Measurements from ENCODE around the gene AANAT.

AANAT gene

GRCh38 chr17:76467366-76467765, at the start of gene AANAT:
TSS of gene AANAT (plus strand) at chr17:76467603. CDS start at chr17:76468747, 1,144 bp downstream.
- DNase-seq (ENCODE audit: extremely low spot score), result no peak
- POLR2A ChIA-PET, result no interaction called here
- CTCF ChIA-PET, result interaction anchor here (0.6 to 22.9 kb wide), 13 partner anchors 8 to 90 kb away, joined by 3 to 496 read pairs (median 6); partner anchors contain the start of gene RHBDF2
- TF ChIP-seq, protein P1, sequence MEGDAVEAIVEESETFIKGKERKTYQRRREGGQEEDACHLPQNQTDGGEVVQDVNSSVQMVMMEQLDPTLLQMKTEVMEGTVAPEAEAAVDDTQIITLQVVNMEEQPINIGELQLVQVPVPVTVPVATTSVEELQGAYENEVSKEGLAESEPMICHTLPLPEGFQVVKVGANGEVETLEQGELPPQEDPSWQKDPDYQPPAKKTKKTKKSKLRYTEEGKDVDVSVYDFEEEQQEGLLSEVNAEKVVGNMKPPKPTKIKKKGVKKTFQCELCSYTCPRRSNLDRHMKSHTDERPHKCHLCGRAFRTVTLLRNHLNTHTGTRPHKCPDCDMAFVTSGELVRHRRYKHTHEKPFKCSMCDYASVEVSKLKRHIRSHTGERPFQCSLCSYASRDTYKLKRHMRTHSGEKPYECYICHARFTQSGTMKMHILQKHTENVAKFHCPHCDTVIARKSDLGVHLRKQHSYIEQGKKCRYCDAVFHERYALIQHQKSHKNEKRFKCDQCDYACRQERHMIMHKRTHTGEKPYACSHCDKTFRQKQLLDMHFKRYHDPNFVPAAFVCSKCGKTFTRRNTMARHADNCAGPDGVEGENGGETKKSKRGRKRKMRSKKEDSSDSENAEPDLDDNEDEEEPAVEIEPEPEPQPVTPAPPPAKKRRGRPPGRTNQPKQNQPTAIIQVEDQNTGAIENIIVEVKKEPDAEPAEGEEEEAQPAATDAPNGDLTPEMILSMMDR (IDR thresholded peaks at IDR 0.05; ENCODE audit: control extremely low read depth, extremely low read depth, low read depth, missing control alignments), result no peak

DNA sequence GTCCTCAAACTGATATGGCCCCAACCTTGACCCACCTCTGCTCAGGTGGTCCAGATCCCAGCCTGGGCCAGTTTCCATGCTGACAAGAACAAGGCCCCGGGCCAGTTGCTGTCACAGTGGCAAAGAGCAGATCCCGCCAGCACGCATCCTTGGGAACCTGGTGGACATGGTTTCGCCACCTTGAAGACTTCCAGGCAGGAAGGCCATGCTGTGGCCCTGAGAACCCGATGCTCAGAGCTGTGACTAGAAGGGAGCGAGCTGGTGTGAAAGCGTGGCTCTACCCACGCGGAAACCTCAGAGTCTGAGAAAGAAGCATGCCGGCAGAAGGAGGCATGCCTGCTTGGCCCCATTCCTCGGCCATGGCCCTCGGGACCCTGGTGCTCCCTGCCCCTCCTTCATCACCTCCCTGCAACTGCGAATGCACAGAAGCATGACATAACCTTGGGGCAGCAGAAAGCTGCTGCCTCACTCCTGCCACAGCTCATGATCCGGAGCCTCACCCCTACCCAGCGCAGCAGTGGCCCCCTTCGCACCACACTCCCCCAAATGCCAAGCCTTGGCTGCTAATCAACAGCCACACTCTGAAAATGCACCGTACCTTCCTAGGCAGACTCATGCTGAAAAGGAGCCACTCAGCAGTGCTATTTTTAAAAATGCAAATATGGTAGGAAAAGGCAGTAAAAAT, 47.7 kb upstream of the AANAT start:
- TF ChIP-seq, protein P1 (IDR thresholded peaks at IDR 0.05; ENCODE audit: control extremely low read depth, extremely low read depth, low read depth, missing control alignments), result no peak
- POLR2A ChIA-PET, result no interaction called here
- no peak for DNase-seq (ENCODE audit: extremely low spot score)
- CTCF ChIA-PET, result interaction anchor here (0.5 to 8.5 kb wide), 3 partner anchors 12 to 30 kb away, joined by 3 to 50 read pairs (median 3); no protein-coding TSS in a partner anchor

DNA sequence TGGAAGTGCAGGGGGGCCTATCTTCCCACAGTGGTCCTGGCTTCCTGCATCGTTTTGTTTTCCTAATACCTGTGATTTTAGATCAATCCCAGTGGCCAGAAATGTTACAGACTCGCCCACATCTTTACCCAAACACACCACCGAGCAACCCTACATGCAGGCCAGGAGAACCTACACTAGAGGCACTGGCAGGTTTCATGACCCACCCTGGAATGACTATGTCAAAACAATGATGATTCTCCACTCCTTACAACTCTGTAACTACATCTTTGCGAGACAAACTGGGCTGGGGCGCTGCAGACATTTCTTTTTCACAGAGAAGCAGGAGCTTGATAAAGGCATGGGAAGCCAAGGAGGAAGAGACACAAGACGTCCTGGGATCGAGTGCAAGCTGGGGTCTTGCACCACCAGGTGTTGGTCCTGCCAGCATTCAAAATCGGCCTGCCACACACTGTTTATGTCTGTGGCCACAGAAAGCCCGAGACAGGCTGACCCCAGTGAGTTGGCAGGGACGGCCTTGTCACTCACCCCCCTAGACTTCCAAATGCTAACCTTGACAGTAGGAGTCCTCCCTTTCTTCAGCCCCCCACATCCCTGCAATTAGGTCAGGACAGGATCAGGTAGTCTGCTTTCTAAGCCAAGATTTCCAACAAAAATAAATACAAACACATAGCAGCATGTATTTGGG, 46.9 kb upstream of the AANAT start:
- TF ChIP-seq, protein P1 (IDR thresholded peaks at IDR 0.05; ENCODE audit: control extremely low read depth, extremely low read depth, low read depth, missing control alignments), result no peak
- POLR2A ChIA-PET, result no interaction called here
- CTCF ChIA-PET, result interaction anchor here (1.1 to 8.5 kb wide), 2 partner anchors 12 to 22 kb away, joined by 3 to 50 read pairs; no protein-coding TSS in a partner anchor
- DNase-seq (ENCODE audit: extremely low spot score), result no peak

DNA sequence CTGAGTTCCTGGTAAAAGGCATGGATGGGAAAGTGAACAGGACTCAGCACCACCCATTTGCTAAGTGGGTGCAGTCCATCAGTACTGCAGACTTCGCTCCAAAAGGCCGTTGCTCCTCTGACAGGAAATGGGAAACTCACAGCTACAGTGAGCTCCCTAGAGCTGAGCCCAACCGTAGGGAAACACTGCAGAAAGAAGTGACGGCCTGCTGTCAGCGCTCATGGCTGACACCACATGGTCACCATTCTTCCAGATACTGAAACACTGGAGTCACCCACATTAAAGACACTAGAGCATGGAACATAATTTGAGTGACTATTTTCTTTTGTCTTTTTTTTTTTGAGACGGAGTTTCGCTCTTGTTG, 46.4 kb upstream of the AANAT start:
- TF ChIP-seq, protein P1 (IDR thresholded peaks at IDR 0.05; ENCODE audit: control extremely low read depth, extremely low read depth, low read depth, missing control alignments), result no peak
- no peak for DNase-seq (ENCODE audit: extremely low spot score)
- ChIA-PET POLR2A (no interaction called here), CTCF (interaction anchor here (1.1 to 8.5 kb wide), 2 partner anchors 13 to 23 kb away, joined by 3 to 50 read pairs; no protein-coding TSS in a partner anchor)

GRCh38 chr17:76422406-76422805, 45.0 kb upstream of the AANAT start:
- TF ChIP-seq, protein P1 (IDR thresholded peaks at IDR 0.05; ENCODE audit: control extremely low read depth, extremely low read depth, low read depth, missing control alignments), result no peak
- DNase-seq (ENCODE audit: extremely low spot score), result no peak
- CTCF ChIA-PET, result interaction anchor here (0.8 to 1.9 kb wide), 4 partner anchors 8 to 24 kb away, joined by 3 to 8 read pairs (median 4); no protein-coding TSS in a partner anchor
- POLR2A ChIA-PET, result no interaction called here

GRCh38 chr17:76422860-76423259, 44.5 kb upstream of the AANAT start:
- CTCF ChIA-PET, result interaction anchor here (1.1 to 1.9 kb wide), 3 partner anchors 9 to 25 kb away, joined by 3 to 8 read pairs (median 3); no protein-coding TSS in a partner anchor
- TF ChIP-seq, protein P1 (IDR thresholded peaks at IDR 0.05; ENCODE audit: control extremely low read depth, extremely low read depth, low read depth, missing control alignments), result no peak
- POLR2A ChIA-PET, result no interaction called here
- DNase-seq (ENCODE audit: extremely low spot score), result no peak

Data from GM10248 (cell line).